Hypothalamus (tissue), 51 donors: Measurements from ENCODE around the gene ATXN2.
"Not testable (repeated sequence)": the region's sequence is repeated elsewhere in the genome, so short reads cannot be mapped to it uniquely, and the experiment has no call there.

ENCODE experiments used
- DNase-seq, 51 donors: peaks; one replicate each; lab custom pipeline; 2025; lab: John Stamatoyannopoulos, UW

The ATXN2 gene

GRCh38 chr12:111408686-111409402 lies 190.3 kb downstream of the ATXN2 start:
- no peak for DNase-seq

- DNase-seq = no peak
Measured at GRCh38 chr12:111408116-111408440, 191.0 kb downstream of the ATXN2 start.

- peak in 2 of 51 donors; percentile 15 to 52 for DNase-seq
Measured at GRCh38 chr12:111407377-111408115, 191.6 kb downstream of the ATXN2 start.

GRCh38 chr12:111406474-111407376 lies 192.4 kb downstream of the ATXN2 start:
- peak in 19 of 51 donors; percentile 15 to 68 (median 29) for DNase-seq

GRCh38 chr12:111405859-111406473 lies 193.1 kb downstream of the ATXN2 start, which contains the start of gene SH2B3:
TSS of gene SH2B3 (plus strand) at chr12:111405923. CDS start at chr12:111418146, 12,223 bp downstream.
- no peak for DNase-seq

GRCh38 chr12:111405149-111405858 lies 193.8 kb downstream of the ATXN2 start:
- DNase-seq = peak; percentile 29 to 98 (median 86)

- peak in 1 of 51 donors; percentile 14 for DNase-seq
Measured at GRCh38 chr12:111404362-111405148, 194.6 kb downstream of the ATXN2 start.

GRCh38 chr12:111402490-111402824 lies 196.7 kb downstream of the ATXN2 start:
- DNase-seq = not testable (repeated sequence)
